Left ventricle myocardium inferior (tissue), 1 donor: ENCODE measurements around the gene PTPN18. TPM values are rescaled to one million over a fixed set of nuclear protein-coding genes. Genes with fewer than 3 reads are reported as not detected.

ENCODE experiments used
- DNase-seq: peaks from one replicate; pipeline ENCODE4 v3.0.0-alpha.2; 2020
- H3K27ac ChIP-seq: fragments of 200-600 bp; replicated peaks from 2 replicates; pipeline ENCODE4 v1.8.0; 2021
- H3K27me3 ChIP-seq: fragments of 200-600 bp; 2 replicates; pipeline ENCODE4 v1.8.0; 2021; ENCODE audit warnings: low read depth
- H3K36me3 ChIP-seq: fragments of 200-600 bp; 2 replicates; pipeline ENCODE4 v1.8.0; 2021
- H3K4me1 ChIP-seq: fragments of 200-600 bp; 2 replicates; pipeline ENCODE4 v1.8.0; 2021
- H3K4me3 ChIP-seq: fragments of 200-600 bp; 2 replicates; pipeline ENCODE4 v1.8.0; 2021; ENCODE audit warnings: mild to moderate bottlenecking, moderate library complexity
- H3K9me3 ChIP-seq: fragments of 200-600 bp; replicated peaks from 2 replicates; pipeline ENCODE4 v1.8.0; 2021
- intact Hi-C: fragments of 100-400 bp; cut with micrococcal nuclease; formaldehyde crosslinking; loops from one replicate; pipeline ENCODE4 v1.11.0; 2022
- total RNA-seq: library from RNA; stranded (reverse); fragmentation: NEBNext Ultra II Directional; extraction: Animal tissue kit (Norgen Biotek cat#: 25700); gene quantifications from one replicate; pipeline ENCODE4 v1.2.1, GENCODE V29; 2021
- TF ChIP-seq, protein P1 (sequence below): fragments of 200-600 bp; IDR thresholded peaks from 2 replicates; pipeline ENCODE4 v1.8.0; 2021; ENCODE audit warnings: antibody characterized with exemption, mild to moderate bottlenecking, borderline replicate concordance
- donor health status: DM: no; HTN: yes; CAD: no; lungs with severe emphysema.

The PTPN18 gene
- total RNA-seq, 1 donor from 2014 or later = 13.9 TPM

DNA sequence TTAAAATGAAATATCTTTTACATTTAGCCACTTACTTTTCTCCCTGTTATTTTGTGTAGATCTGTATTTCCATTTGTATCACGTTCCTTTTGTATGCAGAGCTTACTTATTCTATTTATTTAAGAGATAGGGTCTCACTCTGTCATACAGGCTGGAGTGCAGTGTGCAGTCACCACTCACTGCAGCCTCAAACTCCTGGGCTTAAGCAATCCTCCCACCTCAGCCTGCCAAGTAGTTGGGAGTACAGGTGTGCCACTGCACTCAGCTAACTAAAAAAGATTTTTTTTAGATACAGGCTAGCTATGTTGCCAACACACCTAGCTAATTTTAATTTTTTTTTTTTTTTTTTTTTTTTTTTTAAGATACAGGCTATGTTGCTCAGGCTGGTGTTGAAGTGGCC lies 10.9 kb downstream of the PTPN18 start:
- no peaks in the 10 kb centered on the region for H3K9me3 ChIP-seq
- no peak overlapping the region for H3K27ac ChIP-seq
- no peak overlapping the region for H3K4me3 ChIP-seq
- intact Hi-C loops = no loop called here
- no peaks in the 10 kb centered on the region for H3K27me3 ChIP-seq
- H3K4me1 ChIP-seq = peaks cover 16% of the 10 kb centered on the region
- H3K36me3 ChIP-seq = no peaks in the 10 kb centered on the region
- TF ChIP-seq, protein P1, sequence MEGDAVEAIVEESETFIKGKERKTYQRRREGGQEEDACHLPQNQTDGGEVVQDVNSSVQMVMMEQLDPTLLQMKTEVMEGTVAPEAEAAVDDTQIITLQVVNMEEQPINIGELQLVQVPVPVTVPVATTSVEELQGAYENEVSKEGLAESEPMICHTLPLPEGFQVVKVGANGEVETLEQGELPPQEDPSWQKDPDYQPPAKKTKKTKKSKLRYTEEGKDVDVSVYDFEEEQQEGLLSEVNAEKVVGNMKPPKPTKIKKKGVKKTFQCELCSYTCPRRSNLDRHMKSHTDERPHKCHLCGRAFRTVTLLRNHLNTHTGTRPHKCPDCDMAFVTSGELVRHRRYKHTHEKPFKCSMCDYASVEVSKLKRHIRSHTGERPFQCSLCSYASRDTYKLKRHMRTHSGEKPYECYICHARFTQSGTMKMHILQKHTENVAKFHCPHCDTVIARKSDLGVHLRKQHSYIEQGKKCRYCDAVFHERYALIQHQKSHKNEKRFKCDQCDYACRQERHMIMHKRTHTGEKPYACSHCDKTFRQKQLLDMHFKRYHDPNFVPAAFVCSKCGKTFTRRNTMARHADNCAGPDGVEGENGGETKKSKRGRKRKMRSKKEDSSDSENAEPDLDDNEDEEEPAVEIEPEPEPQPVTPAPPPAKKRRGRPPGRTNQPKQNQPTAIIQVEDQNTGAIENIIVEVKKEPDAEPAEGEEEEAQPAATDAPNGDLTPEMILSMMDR = no peak
- DNase-seq = no peak

DNA sequence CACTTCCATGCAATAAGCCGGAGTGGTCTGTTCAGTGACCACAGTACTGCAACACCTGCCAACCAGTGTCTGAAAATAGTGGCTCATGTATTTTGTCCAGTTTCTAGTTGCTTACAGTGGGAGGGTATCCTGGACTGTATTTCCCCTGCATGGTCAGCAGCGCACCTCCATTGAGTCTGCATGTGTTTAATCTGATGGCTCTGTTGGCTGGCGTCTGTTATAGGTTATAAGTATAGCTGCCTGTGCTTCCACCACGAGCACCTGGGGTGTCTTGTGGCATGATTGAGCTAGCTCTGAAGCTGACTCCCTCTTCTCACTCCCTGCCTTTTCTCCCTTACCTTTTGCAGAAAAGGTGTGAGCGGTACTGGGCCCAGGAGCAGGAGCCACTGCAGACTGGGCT lies 12.9 kb downstream of the PTPN18 start:
- no peak overlapping the region for H3K27ac ChIP-seq
- no peaks in the 10 kb centered on the region for H3K9me3 ChIP-seq
- TF ChIP-seq, protein P1 = no peak
- DNase-seq = no peak
- no peak overlapping the region for H3K4me3 ChIP-seq
- no peaks in the 10 kb centered on the region for H3K27me3 ChIP-seq
- peaks cover 37% of the 10 kb centered on the region for H3K4me1 ChIP-seq
- H3K36me3 ChIP-seq = no peaks in the 10 kb centered on the region
- intact Hi-C loops = no loop called here

DNA sequence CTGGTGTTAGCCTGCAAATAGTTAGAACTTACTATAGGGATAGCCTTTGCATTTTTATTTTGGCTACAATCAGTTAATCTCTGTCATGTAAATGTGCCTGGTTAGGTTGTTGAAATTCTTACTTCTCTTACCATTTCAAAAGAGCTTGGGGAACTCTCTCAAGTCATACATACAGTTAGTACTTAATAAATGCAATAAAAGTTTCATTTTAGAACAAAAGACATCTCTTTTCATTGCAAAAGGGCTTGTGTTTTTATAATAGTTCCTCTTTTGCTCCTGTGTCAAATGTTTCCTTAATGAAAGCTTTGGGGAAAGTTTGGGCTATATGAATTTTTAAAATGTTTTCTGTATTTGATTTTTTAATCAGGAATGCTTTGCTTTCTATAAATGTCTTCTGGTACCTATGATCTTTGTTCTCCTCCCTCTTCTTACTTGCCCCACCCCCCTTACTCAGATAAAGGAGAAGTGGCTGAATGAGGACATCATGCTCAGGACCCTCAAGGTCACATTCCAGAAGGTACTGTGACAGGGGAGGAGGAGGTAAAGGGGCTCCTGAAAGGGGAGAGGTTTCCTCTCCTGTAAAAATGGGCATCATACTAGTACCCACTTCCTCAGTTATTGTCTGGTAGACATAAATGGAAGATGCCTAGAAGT lies 13.6 kb downstream of the PTPN18 start:
- intact Hi-C loops = no loop called here
- H3K4me3 ChIP-seq = no peak overlapping the region
- H3K9me3 ChIP-seq = no peaks in the 10 kb centered on the region
- no peak for DNase-seq
- H3K36me3 ChIP-seq = no peaks in the 10 kb centered on the region
- H3K4me1 ChIP-seq = peaks cover 37% of the 10 kb centered on the region
- H3K27ac ChIP-seq = no peak overlapping the region
- TF ChIP-seq, protein P1 = no peak
- no peaks in the 10 kb centered on the region for H3K27me3 ChIP-seq

- Histone ChIP-seq H3K27ac (no peak overlapping the region), H3K4me1 (peaks cover 37% of the 10 kb centered on the region)
- intact Hi-C loops = no loop called here
Observed at GRCh38 chr2:130369965-130370341, 14.1 kb downstream of the PTPN18 start.

DNA sequence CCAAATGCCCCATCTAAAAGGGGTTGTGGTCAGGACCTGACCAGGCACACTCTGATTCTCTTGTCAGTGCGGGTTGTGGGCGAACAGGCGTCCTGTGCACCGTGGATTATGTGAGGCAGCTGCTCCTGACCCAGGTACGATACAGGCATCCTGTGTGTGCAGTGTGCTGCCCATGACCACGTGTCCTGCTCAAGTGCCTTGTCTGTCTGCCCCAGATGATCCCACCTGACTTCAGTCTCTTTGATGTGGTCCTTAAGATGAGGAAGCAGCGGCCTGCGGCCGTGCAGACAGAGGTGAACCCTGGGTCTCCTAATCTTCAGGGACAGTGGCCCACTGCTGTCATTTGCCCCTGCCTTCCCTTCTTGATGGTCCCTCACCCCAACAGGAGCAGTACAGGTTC lies 14.6 kb downstream of the PTPN18 start:
- peaks cover 37% of the 10 kb centered on the region for H3K4me1 ChIP-seq
- H3K36me3 ChIP-seq = peaks cover 2% of the 10 kb centered on the region
- TF ChIP-seq, protein P1 = no peak
- H3K27ac ChIP-seq = no peak overlapping the region
- no peak overlapping the region for H3K4me3 ChIP-seq
- H3K27me3 ChIP-seq = no peaks in the 10 kb centered on the region
- intact Hi-C loops = no loop called here
- DNase-seq = no peak
- no peaks in the 10 kb centered on the region for H3K9me3 ChIP-seq

More at GRCh38 chr2:130369965-130370341, 14.1 kb downstream of the PTPN18 start:
- Histone ChIP-seq H3K9me3 (no peaks in the 10 kb centered on the region), H3K27me3 (no peaks in the 10 kb centered on the region), H3K4me3 (no peak overlapping the region), H3K36me3 (no peaks in the 10 kb centered on the region)
- TF ChIP-seq, protein P1 = no peak
- no peak for DNase-seq
